MM.1S (cell line): ENCODE data around the gene CTNNA3.

Experiments
- CTCF ChIP-seq: fragments of 300-600 bp; sonication (generic); IDR thresholded peaks from 2 replicates; pipeline ENCODE4 v1.5.1; 2016; ENCODE audit warnings: antibody characterized with exemption, low read length, mixed read lengths
- EZH2 ChIP-seq: fragments of 300-600 bp; sonication (generic); optimal IDR thresholded peaks from 2 replicates; pipeline ENCODE3; 2017; ENCODE audit warnings: low read depth, mild to moderate bottlenecking, antibody characterized with exemption, low read length, mixed read lengths

- no peak for TF ChIP-seq CTCF
- no peak for TF ChIP-seq EZH2
Measured at GRCh38 chr10:67696029-67696428, at the start of gene CTNNA3.
